Tibial nerve (tissue), 4 donors: ENCODE results near the gene JUND.

Source experiments
- EP300 ChIP-seq, 2 donors: sonication (generic); formaldehyde crosslinking; IDR thresholded peaks; one replicate each; pipeline ENCODE4 v1.6.1; 2017; ENCODE audit warnings: antibody characterized with exemption in 2 of 2, mild to moderate bottlenecking in 1 of 2
- POLR2A ChIP-seq, 2 donors: fragments of 450-650 bp; IDR thresholded peaks; one replicate each; pipeline ENCODE4 v1.6.1; 2017; ENCODE audit warnings: antibody characterized with exemption in 2 of 2, mild to moderate bottlenecking in 2 of 2, moderate library complexity in 2 of 2
- TF ChIP-seq, protein P1 (sequence below), 5 experiments: fragments of 200-600 bp in 3 of 5; fragments of 450-650 bp in 2 of 5; sonication (generic) in 3 of 5; IDR thresholded peaks; one replicate each; pipeline ENCODE4 v1.5.1; 2016 to 2019; ENCODE audit warnings: antibody characterized with exemption in 5 of 5, mild to moderate bottlenecking in 3 of 5, moderate library complexity in 2 of 5

DNA sequence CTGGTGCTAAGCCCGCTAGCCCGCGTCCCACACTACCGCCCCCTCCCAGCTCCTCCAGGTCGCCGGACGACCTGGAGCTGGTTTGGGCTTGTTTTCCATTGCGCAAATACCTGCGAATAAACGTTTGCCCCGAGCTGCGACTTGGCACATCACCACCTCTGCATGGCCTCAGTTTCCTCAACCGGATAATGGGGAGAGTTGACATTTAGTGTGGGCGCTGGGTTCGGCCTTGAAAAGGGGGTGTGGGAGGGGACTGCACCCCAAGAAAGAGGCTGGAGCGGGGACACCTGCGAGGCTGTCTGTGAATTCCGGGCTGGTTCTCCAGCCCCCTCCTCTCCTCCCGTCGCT is 11.0 kb upstream of the JUND start:
- TF ChIP-seq, protein P1, sequence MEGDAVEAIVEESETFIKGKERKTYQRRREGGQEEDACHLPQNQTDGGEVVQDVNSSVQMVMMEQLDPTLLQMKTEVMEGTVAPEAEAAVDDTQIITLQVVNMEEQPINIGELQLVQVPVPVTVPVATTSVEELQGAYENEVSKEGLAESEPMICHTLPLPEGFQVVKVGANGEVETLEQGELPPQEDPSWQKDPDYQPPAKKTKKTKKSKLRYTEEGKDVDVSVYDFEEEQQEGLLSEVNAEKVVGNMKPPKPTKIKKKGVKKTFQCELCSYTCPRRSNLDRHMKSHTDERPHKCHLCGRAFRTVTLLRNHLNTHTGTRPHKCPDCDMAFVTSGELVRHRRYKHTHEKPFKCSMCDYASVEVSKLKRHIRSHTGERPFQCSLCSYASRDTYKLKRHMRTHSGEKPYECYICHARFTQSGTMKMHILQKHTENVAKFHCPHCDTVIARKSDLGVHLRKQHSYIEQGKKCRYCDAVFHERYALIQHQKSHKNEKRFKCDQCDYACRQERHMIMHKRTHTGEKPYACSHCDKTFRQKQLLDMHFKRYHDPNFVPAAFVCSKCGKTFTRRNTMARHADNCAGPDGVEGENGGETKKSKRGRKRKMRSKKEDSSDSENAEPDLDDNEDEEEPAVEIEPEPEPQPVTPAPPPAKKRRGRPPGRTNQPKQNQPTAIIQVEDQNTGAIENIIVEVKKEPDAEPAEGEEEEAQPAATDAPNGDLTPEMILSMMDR (IDR thresholded peaks at IDR 0.05): no peak
- TF ChIP-seq POLR2A (IDR thresholded peaks at IDR 0.05) (no peak), EP300 (IDR thresholded peaks at IDR 0.05) (peak in 1 of 2 donors; percentile 5)
